GM12864 (cell line): ENCODE data around the gene EYA3.

Experiments
- DNase-seq: peaks from one replicate; pipeline ENCODE4 v3.0.0-alpha.2; 2011; ENCODE audit warnings: low read depth
- H3K4me3 ChIP-seq: 2 replicates; pipeline ENCODE4 v1.5.1; 2011; ENCODE audit warnings: mild to moderate bottlenecking, low read depth, low read length, control low read depth
- CTCF ChIP-seq: IDR thresholded peaks from 2 replicates; pipeline ENCODE4 v1.5.1; 2011; ENCODE audit warnings: low read depth, mild to moderate bottlenecking, moderate library complexity, low read length, control low read depth, inconsistent platforms; ENCODE audit errors: missing control alignments

The EYA3 gene

GRCh38 chr1:28058168-28058567, 30.2 kb downstream of the EYA3 start:
- no peak overlapping the region for H3K4me3 ChIP-seq
- no peak for DNase-seq
- no peak for TF ChIP-seq CTCF

DNA sequence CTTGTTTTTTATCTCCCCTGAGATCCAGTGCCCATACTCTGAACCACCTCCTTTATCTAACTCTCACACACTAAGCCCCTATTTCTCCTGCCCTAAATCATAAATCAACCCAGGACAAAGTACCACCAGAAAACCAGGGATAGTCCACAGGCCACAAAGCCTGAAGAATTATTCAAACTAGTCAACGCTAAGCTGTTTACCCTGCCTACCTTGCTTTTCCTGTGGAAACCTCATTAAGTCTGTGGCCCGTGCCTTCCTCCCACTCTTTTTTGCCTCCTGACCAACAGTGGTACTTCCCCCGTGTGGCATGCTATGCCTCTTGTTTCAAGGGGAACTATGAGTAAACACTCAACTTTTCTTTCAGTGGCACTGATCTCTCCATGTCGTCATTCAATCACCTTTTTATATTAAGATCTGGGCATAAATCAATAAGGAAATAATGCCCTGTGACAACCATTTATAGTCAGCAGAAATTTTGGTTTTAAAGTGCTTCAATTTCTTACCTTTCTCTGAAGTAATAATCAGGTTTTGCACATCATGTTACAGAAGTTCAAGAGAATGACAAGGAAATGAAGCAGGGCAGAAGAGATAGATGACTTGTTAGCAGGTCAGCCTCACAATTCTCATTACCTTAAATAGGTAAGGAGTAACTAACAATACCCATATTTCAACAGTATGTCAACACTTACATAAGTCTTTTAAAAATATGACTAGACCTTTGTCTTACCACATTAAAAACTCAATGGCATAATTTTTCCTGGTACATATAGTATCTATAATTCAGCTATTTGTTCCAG, 32.1 kb downstream of the EYA3 start:
- no peak for DNase-seq
- H3K4me3 ChIP-seq, result no peak overlapping the region
- no peak for TF ChIP-seq CTCF

DNA sequence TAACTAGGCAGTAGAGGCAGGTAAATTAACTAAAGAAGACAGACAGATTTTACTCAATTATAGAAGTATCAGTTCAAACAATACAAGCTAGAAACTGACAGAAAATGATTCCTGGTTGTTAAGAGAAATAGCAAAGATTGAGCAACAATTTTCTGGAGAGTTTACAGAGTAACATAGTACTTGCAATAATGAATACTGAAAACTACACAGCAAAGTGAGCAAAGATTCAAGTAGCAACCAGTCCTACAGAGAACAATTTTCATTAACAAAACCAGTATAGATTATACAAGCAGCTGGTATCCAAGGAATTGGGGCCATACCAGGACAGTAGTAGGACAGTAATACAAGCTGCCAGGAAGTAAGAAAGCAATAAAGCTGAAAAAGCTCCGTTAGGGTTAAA, 37.6 kb downstream of the EYA3 start:
- H3K4me3 ChIP-seq, result no peak overlapping the region
- no peak for TF ChIP-seq CTCF
- DNase-seq, result no peak

GRCh38 chr1:28046716-28047115, 41.7 kb downstream of the EYA3 start:
- DNase-seq, result no peak
- TF ChIP-seq CTCF, result no peak
- H3K4me3 ChIP-seq, result no peak overlapping the region

DNA sequence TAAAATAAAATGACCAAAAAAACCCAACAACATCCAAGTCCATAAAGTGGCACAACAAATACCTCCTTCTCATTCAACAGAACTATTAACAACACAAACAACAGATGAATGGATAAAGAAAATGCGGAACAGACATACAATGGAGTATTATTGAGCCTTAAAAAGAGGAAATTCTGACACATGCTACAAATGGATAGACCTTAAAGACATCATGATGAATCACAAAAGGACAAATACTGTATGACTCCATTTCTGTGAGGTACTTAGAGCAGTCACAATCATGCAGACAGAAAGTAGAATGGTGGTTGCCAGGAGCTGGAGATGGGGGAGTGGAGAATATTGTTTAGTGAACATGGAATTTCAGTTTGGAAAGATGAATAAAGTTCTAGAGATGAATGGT, 42.6 kb downstream of the EYA3 start:
- no peak overlapping the region for H3K4me3 ChIP-seq
- DNase-seq, result no peak
- no peak for TF ChIP-seq CTCF

DNA sequence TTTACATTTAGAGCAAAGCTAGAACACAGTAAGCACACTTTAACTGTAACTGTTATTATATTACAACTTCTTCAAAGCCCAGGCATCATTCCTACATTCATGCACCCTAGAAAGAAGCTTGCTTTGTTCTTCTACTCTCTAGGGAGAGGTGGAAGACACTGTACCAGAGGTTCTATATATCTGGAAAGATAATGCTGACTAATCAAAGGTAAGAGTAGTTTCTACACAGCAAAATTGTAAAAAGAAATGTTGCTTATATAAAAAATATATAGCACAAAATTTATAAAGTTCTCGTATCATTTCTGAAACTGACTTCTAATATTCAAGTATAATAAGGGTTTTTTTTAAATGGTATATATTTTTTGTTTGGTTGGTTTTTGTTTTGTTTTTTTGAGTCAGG, 44.0 kb downstream of the EYA3 start:
- no peak for TF ChIP-seq CTCF
- DNase-seq, result no peak
- H3K4me3 ChIP-seq, result no peak overlapping the region

DNA sequence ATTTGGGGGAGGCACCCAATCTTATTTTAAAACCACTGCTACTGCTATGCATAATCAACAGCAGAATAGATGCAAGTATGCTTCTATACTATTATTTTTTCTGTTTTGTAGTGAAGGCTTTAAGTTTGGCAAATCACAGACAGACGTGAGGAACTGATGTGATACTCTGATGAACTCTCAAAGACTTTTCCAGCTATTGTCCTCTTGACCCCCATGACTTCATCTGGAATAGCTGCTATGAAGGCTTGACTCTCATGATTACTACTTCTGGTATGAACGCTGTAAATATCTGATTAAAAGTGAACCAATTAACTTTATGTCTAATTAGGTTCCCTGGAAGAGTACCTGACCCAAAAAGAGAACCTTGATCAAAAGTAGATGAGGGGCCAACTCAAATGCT, 49.1 kb downstream of the EYA3 start:
- no peak overlapping the region for H3K4me3 ChIP-seq
- DNase-seq, result no peak

More for the DNA sequence above, 49.1 kb downstream of the EYA3 start:
- no peak for TF ChIP-seq CTCF
